Dendritic cell treated with granulocyte-macrophage colony-stimulating factor and Interleukin-4, amounts not matched to agents 40 ng/mL and 50 ng/mL, for 4 days (primary cell): Measurements from ENCODE around the gene PTH1R.

Experiments used
- H3K27ac Mint-ChIP-seq: one replicate; pipeline ENCODE4 v1.8.0; 2022; ENCODE audit warnings: mild to moderate bottlenecking, mixed read lengths
- H3K27me3 Mint-ChIP-seq: one replicate; pipeline ENCODE4 v1.8.0; 2022; ENCODE audit warnings: mild to moderate bottlenecking, mixed read lengths
- H3K36me3 Mint-ChIP-seq: one replicate; pipeline ENCODE4 v1.8.0; 2022; ENCODE audit warnings: low read depth, mixed read lengths
- H3K4me1 Mint-ChIP-seq: one replicate; pipeline ENCODE4 v1.8.0; 2022; ENCODE audit warnings: low read depth, mixed read lengths
- H3K4me3 Mint-ChIP-seq: one replicate; pipeline ENCODE4 v1.8.0; 2022; ENCODE audit warnings: mild to moderate bottlenecking, moderate library complexity, mixed read lengths
- H3K9me3 Mint-ChIP-seq: one replicate; pipeline ENCODE4 v1.8.0; 2022; ENCODE audit warnings: mixed read lengths
- intact Hi-C: fragments of 100-400 bp; cut with micrococcal nuclease; formaldehyde crosslinking; loops from one replicate; pipeline ENCODE4 v1.15.0; 2022

Gene PTH1R

GRCh38 chr3:46865031-46865507, 12.5 kb upstream of the PTH1R start:
- Mint-ChIP-seq H3K36me3 (no peaks in the 10 kb centered on the region), H3K4me3 (no peak overlapping the region), H3K27me3 (peaks cover 4% of the 10 kb centered on the region), H3K9me3 (no peaks in the 10 kb centered on the region), H3K27ac (no peak overlapping the region), H3K4me1 (peaks cover 13% of the 10 kb centered on the region)
- intact Hi-C loops: no loop called here

GRCh38 chr3:46865546-46865945, 12.0 kb upstream of the PTH1R start:
- intact Hi-C loops: no loop called here
- peaks cover 5% of the 10 kb centered on the region for H3K27me3 Mint-ChIP-seq
- no peak overlapping the region for H3K4me3 Mint-ChIP-seq
- no peak overlapping the region for H3K27ac Mint-ChIP-seq
- H3K9me3 Mint-ChIP-seq: no peaks in the 10 kb centered on the region
- H3K36me3 Mint-ChIP-seq: no peaks in the 10 kb centered on the region
- H3K4me1 Mint-ChIP-seq: peaks cover 13% of the 10 kb centered on the region

GRCh38 chr3:46866032-46866595, 11.4 kb upstream of the PTH1R start:
- peaks cover 13% of the 10 kb centered on the region for H3K4me1 Mint-ChIP-seq
- peaks cover 5% of the 10 kb centered on the region for H3K27me3 Mint-ChIP-seq
- H3K36me3 Mint-ChIP-seq: no peaks in the 10 kb centered on the region
- intact Hi-C loops: loop anchor here (2.0 kb wide), 2 partner anchors 29 to 43 kb away; no protein-coding TSS in a partner anchor
- H3K27ac Mint-ChIP-seq: no peak overlapping the region
- no peaks in the 10 kb centered on the region for H3K9me3 Mint-ChIP-seq
- H3K4me3 Mint-ChIP-seq: no peak overlapping the region

GRCh38 chr3:46866720-46867549, 10.6 kb upstream of the PTH1R start:
- peaks cover 6% of the 10 kb centered on the region for H3K27me3 Mint-ChIP-seq
- intact Hi-C loops: loop anchor here (2.0 kb wide), 2 partner anchors 28 to 42 kb away; no protein-coding TSS in a partner anchor
- no peak overlapping the region for H3K27ac Mint-ChIP-seq
- no peaks in the 10 kb centered on the region for H3K9me3 Mint-ChIP-seq
- no peaks in the 10 kb centered on the region for H3K36me3 Mint-ChIP-seq
- peaks cover 13% of the 10 kb centered on the region for H3K4me1 Mint-ChIP-seq
- H3K4me3 Mint-ChIP-seq: no peak overlapping the region

DNA sequence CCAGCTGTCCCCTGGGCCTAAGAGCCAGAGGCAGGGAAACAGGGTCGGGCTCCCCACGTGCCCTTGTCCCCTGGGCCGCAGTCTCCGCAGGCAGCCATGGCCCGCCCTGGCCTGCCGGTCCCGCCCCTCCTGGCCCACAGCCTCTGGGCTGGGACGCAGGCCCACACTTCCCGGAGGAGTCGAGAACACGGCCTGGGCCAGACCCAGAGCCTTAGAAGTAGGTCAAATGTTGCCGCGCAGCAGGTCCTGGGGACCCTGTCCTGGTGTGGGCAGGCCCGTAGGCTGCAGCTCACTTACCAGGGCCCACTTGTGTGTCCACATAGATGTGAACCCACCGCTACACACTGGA, 10.0 kb upstream of the PTH1R start:
- Mint-ChIP-seq H3K9me3 (no peaks in the 10 kb centered on the region), H3K27ac (no peak overlapping the region)
- intact Hi-C loops: loop anchor here (2.0 kb wide), 2 partner anchors 27 to 41 kb away; no protein-coding TSS in a partner anchor

DNA sequence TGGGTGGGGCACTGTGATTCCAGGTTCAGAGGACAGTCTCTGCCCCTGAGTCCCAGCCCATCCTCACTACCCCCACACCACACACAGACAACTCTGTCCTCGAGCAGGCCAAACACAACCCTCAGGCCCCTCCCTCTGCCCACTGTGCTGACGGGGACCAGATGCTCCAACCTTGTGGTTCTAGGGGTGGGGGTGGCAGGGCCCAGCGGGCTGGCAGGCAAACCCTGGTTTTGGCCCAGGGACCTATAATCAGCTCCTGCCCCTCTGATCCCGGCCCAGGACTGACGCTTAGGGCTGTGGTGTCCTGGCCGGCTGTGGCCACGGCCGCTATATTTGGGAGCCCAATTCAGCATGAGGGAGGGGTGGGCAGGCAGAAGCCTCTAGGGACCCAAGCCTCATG, 9.2 kb upstream of the PTH1R start:
- intact Hi-C loops: no loop called here
- Mint-ChIP-seq H3K36me3 (no peaks in the 10 kb centered on the region), H3K4me1 (peaks cover 18% of the 10 kb centered on the region), H3K4me3 (no peak overlapping the region), H3K9me3 (no peaks in the 10 kb centered on the region), H3K27ac (no peak overlapping the region), H3K27me3 (peaks cover 12% of the 10 kb centered on the region)

More for the DNA sequence above, 10.0 kb upstream of the PTH1R start:
- no peak overlapping the region for H3K4me3 Mint-ChIP-seq
- peaks cover 6% of the 10 kb centered on the region for H3K27me3 Mint-ChIP-seq
- H3K4me1 Mint-ChIP-seq: peaks cover 13% of the 10 kb centered on the region
- no peaks in the 10 kb centered on the region for H3K36me3 Mint-ChIP-seq

- intact Hi-C loops: no loop called here
- Mint-ChIP-seq H3K9me3 (no peaks in the 10 kb centered on the region), H3K4me1 (peaks cover 22% of the 10 kb centered on the region), H3K36me3 (no peaks in the 10 kb centered on the region), H3K4me3 (no peak overlapping the region), H3K27ac (no peak overlapping the region), H3K27me3 (peaks cover 18% of the 10 kb centered on the region)
These were observed 8.6 kb upstream of the PTH1R start for GRCh38 chr3:46868948-46869347.

- Mint-ChIP-seq H3K4me1 (peaks cover 20% of the 10 kb centered on the region), H3K27ac (no peak overlapping the region), H3K27me3 (peaks cover 23% of the 10 kb centered on the region), H3K4me3 (no peak overlapping the region), H3K9me3 (no peaks in the 10 kb centered on the region), H3K36me3 (no peaks in the 10 kb centered on the region)
- intact Hi-C loops: no loop called here
These were observed 8.1 kb upstream of the PTH1R start for GRCh38 chr3:46869440-46869839.

DNA sequence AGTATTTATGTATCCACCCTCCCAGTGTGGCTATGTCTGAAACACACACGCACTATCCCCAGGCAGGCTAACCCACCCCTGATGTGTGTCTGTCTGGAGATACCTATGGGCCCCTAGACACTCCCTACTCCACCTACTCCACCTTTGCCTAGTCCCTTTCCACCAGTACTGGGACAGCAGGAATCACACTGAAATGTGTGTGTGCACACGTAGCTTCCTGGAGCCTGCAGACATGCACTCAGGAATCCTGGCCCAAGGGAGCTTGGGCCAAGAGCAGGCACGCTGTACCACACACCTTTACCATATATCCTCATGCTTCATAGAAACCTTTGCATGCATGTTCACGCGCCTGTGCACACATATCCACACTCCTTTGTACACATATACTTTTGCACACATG, 6.9 kb upstream of the PTH1R start:
- intact Hi-C loops: no loop called here
- Mint-ChIP-seq H3K9me3 (no peaks in the 10 kb centered on the region), H3K27me3 (peaks cover 34% of the 10 kb centered on the region), H3K4me3 (no peak overlapping the region), H3K27ac (no peak overlapping the region), H3K4me1 (peaks cover 8% of the 10 kb centered on the region), H3K36me3 (no peaks in the 10 kb centered on the region)

DNA sequence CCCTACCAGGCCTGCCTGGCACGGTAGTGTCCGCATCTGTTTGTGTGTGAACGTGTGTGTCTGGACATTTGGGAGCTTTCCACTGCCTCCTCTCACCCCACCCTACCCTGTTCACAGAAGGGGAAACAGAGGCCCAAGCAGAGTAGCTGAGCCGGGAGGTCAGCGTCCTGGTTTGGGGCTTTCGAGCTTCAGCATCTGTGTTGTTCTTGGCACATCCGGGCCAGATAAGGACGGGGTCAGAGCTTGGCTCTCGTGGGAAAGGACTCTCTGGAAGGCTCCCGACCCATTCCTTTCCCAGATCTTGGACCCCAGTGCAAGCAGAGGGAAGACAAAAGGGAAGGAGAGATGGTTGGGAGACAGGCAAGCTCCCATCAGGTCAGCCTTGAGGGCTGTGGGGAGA, 6.3 kb upstream of the PTH1R start:
- intact Hi-C loops: no loop called here
- H3K27ac Mint-ChIP-seq: no peak overlapping the region
- peaks cover 38% of the 10 kb centered on the region for H3K27me3 Mint-ChIP-seq
- H3K4me3 Mint-ChIP-seq: no peak overlapping the region
- H3K9me3 Mint-ChIP-seq: no peaks in the 10 kb centered on the region
- H3K4me1 Mint-ChIP-seq: peaks cover 8% of the 10 kb centered on the region
- no peaks in the 10 kb centered on the region for H3K36me3 Mint-ChIP-seq

- H3K4me3 Mint-ChIP-seq: no peak overlapping the region
- H3K36me3 Mint-ChIP-seq: no peaks in the 10 kb centered on the region
- peaks cover 42% of the 10 kb centered on the region for H3K27me3 Mint-ChIP-seq
- H3K4me1 Mint-ChIP-seq: peaks cover 8% of the 10 kb centered on the region
- H3K27ac Mint-ChIP-seq: no peak overlapping the region
- H3K9me3 Mint-ChIP-seq: no peaks in the 10 kb centered on the region
- intact Hi-C loops: no loop called here
These were observed 4.0 kb upstream of the PTH1R start for GRCh38 chr3:46873521-46873920.

DNA sequence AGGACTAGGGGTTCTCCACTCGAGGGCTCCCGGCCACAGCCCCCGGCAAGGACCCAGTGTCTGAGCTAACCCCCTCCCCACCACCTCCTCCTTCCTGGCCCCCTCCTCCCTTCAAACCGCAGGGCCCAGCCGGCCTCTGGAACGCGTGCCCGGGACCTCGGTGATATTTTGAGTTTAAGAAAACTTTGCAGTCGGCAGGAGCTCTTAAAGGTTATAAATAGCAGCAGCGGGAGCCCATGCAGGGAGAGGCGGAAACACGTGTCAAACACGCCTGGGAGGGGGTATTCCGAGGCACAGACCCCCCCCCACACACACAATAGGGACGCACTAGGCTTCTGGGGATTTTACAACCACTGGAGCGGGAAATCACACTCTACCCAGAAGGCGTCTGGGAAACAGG, 3.1 kb upstream of the PTH1R start:
- peaks cover 49% of the 10 kb centered on the region for H3K27me3 Mint-ChIP-seq
- H3K4me1 Mint-ChIP-seq: peaks cover 8% of the 10 kb centered on the region
- no peak overlapping the region for H3K27ac Mint-ChIP-seq
- no peaks in the 10 kb centered on the region for H3K36me3 Mint-ChIP-seq
- H3K9me3 Mint-ChIP-seq: no peaks in the 10 kb centered on the region
- intact Hi-C loops: no loop called here
- H3K4me3 Mint-ChIP-seq: no peak overlapping the region

DNA sequence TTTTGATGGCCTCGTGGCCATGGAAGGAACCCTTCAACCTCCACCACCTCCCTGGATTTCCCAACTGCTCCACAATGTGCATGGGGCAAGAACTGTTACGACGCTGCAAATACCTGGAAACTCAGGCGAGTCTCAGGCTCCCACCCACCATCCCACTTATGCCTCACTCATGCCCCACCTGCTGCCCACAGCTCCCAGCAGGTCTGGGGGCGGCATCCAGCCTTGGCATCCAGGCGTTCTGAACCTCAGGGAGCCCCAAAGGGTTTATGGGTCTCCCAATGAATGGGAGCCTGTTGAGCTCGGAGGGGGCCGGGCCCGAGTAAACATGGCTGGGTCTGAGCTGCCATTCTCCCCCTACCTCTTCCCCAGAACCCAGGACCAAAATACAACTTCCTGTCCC, 2.0 kb upstream of the PTH1R start:
- H3K36me3 Mint-ChIP-seq: no peaks in the 10 kb centered on the region
- peaks cover 55% of the 10 kb centered on the region for H3K27me3 Mint-ChIP-seq
- H3K4me1 Mint-ChIP-seq: peaks cover 8% of the 10 kb centered on the region
- H3K4me3 Mint-ChIP-seq: no peak overlapping the region
- no peaks in the 10 kb centered on the region for H3K9me3 Mint-ChIP-seq
- intact Hi-C loops: no loop called here
- no peak overlapping the region for H3K27ac Mint-ChIP-seq

- H3K36me3 Mint-ChIP-seq: no peaks in the 10 kb centered on the region
- intact Hi-C loops: no loop called here
- no peak overlapping the region for H3K27ac Mint-ChIP-seq
- H3K4me1 Mint-ChIP-seq: peaks cover 13% of the 10 kb centered on the region
- H3K27me3 Mint-ChIP-seq: peaks cover 66% of the 10 kb centered on the region
- no peak overlapping the region for H3K4me3 Mint-ChIP-seq
- no peaks in the 10 kb centered on the region for H3K9me3 Mint-ChIP-seq
These were observed 914 bp upstream of the PTH1R start for GRCh38 chr3:46876313-46877300.
